D721Med (cell line): ENCODE data around the gene CAMK2A.

Experiments
- DNase-seq: peaks from one replicate; pipeline ENCODE4 v3.0.0; 2011; ENCODE audit warnings: low spot score; ENCODE audit not compliant: insufficient read length
- FAIRE-seq: peaks from 2 replicates; lab custom pipeline; 2011; peaks lifted over from hg19 to GRCh38; lab: Jason Lieb, UNC
- CTCF ChIP-seq: IDR thresholded peaks from 2 replicates; pipeline ENCODE4 v1.5.1; 2012; ENCODE audit warnings: mild to moderate bottlenecking, control low read depth; ENCODE audit not compliant: insufficient read depth; ENCODE audit errors: missing control alignments

The CAMK2A gene

GRCh38 chr5:150301901-150302300 is 12.3 kb upstream of the CAMK2A start:
- FAIRE-seq (no peak), DNase-seq (no peak)
- no peak for TF ChIP-seq CTCF

GRCh38 chr5:150301170-150301505 is 11.6 kb upstream of the CAMK2A start:
- no peak for TF ChIP-seq CTCF
- DNase-seq (no peak), FAIRE-seq (no peak)

GRCh38 chr5:150300496-150301169 is 11.1 kb upstream of the CAMK2A start:
- no peak for TF ChIP-seq CTCF
- DNase-seq (no peak), FAIRE-seq (no peak)

- no peak for DNase-seq
- TF ChIP-seq CTCF = no peak
- FAIRE-seq = no peak
These were observed 10.2 kb upstream of the CAMK2A start for GRCh38 chr5:150299571-150300327.

GRCh38 chr5:150298701-150299451 is 9.3 kb upstream of the CAMK2A start:
- DNase-seq (peak; percentile 68), FAIRE-seq (peak; percentile 95)
- TF ChIP-seq CTCF = no peak

GRCh38 chr5:150297934-150298595 is 8.5 kb upstream of the CAMK2A start:
- no peak for TF ChIP-seq CTCF
- DNase-seq (no peak), FAIRE-seq (no peak)
